Muscle layer of colon (tissue), 2 donors: ENCODE data around the gene UTS2.

ENCODE experiments used
- H3K27ac ChIP-seq: one replicate; pipeline ENCODE4 v1.7.0; 2013; ENCODE audit warnings: low read depth, mild to moderate bottlenecking, low read length, moderate library complexity
- H3K27me3 ChIP-seq, 2 donors: one replicate each; pipeline ENCODE4 v1.7.0; 2013; ENCODE audit warnings: low read length in 2 of 2, mild to moderate bottlenecking in 2 of 2; ENCODE audit not compliant: insufficient read depth in 2 of 2, control insufficient read depth in 1 of 2
- H3K36me3 ChIP-seq: one replicate; pipeline ENCODE4 v1.7.0; 2013; ENCODE audit warnings: mild to moderate bottlenecking, low read length; ENCODE audit not compliant: insufficient read depth
- H3K4me1 ChIP-seq: one replicate; pipeline ENCODE4 v1.7.0; 2013; ENCODE audit warnings: mild to moderate bottlenecking, low read length; ENCODE audit not compliant: insufficient read depth
- H3K4me3 ChIP-seq, 2 donors: one replicate each; pipeline ENCODE4 v1.7.0; 2013; ENCODE audit warnings: low read length in 2 of 2, low read depth in 1 of 2, mild to moderate bottlenecking in 1 of 2, moderate library complexity in 1 of 2
- H3K9ac ChIP-seq: one replicate; pipeline ENCODE4 v1.7.0; 2013; ENCODE audit warnings: low read length
- H3K9me3 ChIP-seq: one replicate; pipeline ENCODE4 v1.7.0; 2013; ENCODE audit warnings: mild to moderate bottlenecking, low read length
- donor health status: abdominal sarcoma.
- donor health status: Adenocarcinoma of cecum.

UTS2 gene

DNA sequence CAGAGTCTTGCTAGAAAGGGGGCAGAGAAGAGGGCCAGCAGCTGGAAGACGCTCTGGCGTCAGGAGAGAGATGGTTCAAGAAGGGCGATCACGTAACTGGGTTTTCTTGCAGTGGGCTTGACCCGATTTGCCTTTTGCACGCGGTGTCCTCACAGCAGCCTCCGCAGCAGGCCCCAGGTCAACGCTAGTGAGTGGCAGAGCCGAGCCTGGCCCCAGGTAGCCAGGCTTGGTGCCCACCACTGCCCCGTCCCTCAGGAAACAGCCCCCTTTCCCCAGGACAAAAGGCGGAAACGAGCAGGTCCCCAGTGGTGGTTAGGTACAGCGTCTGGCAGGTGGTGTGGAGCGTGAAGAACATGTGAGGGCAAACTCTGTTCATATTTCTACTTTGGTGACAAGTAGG lies 8.6 kb upstream of the UTS2 start:
- H3K9me3 ChIP-seq: no peaks in the 10 kb centered on the region
- H3K4me1 ChIP-seq: no peaks in the 10 kb centered on the region
- no peak overlapping the region for H3K27ac ChIP-seq
- no peaks in the 10 kb centered on the region for H3K27me3 ChIP-seq
- no peak overlapping the region for H3K9ac ChIP-seq
- H3K4me3 ChIP-seq: no peak overlapping the region
- H3K36me3 ChIP-seq: no peaks in the 10 kb centered on the region

DNA sequence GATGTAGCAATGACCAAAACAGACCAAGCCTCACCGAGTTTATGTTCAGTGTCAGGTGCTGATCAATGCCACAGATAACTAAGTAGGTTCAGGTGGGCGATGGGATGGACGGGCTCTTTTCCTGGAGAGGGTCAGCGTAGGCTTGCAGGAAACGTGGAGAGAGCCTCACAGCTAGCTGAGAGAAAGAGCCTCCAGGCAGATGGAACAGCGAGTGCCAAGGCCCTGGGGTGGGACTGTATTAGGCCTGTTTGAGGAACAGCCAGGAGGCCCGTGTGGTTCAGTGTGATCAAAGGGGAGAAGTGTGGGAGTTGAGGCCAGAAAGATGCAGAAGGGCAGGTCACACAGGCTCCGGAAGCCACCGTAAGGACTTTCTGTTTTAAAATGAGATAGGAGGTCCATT lies 7.3 kb upstream of the UTS2 start:
- Histone ChIP-seq H3K27me3 (no peaks in the 10 kb centered on the region), H3K9ac (no peak overlapping the region), H3K4me1 (no peaks in the 10 kb centered on the region), H3K4me3 (no peak overlapping the region), H3K27ac (no peak overlapping the region), H3K36me3 (no peaks in the 10 kb centered on the region), H3K9me3 (no peaks in the 10 kb centered on the region)

DNA sequence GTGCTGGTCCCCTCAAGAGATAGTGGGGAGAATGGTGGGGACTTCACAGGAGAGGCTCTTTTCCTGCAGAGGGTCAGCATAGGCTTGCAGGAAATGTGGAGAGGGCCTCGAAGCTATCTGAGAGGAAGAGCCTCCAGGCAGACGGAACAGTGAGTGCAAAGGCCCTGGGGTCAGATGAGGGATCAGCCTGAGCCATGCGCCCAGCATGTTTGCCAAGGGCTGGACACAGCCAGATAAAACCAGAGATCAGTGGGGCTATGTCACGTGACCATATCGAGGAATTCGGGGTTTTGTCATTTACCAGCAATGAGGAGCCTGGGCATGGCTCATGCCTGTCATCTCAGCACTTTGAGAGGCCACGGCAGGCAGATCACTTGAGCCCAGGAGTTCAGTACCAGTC lies 6.5 kb upstream of the UTS2 start:
- Histone ChIP-seq H3K9ac (no peak overlapping the region), H3K27me3 (no peaks in the 10 kb centered on the region), H3K4me3 (no peak overlapping the region), H3K27ac (no peak overlapping the region), H3K36me3 (no peaks in the 10 kb centered on the region), H3K9me3 (no peaks in the 10 kb centered on the region), H3K4me1 (no peaks in the 10 kb centered on the region)

DNA sequence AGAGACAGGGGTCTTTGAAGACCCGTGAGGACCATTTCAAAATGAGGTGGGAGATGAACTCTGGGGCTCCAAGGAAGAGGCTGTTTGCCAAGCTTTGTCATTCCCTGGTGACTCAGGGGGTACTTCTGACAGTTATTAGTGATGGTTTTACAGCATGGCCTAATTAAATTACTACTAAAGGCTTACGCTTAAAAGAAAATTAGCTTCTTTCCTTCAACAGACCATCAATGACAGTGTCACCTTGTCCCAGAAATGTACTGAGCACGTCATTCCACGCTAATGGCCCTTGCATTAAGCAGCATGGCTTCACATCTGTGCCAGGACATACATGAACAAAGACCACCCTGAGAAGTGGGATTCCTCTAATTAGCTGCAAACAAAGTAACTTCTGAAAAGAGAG lies 5.1 kb upstream of the UTS2 start:
- H3K36me3 ChIP-seq: no peaks in the 10 kb centered on the region
- no peaks in the 10 kb centered on the region for H3K27me3 ChIP-seq
- no peaks in the 10 kb centered on the region for H3K4me1 ChIP-seq
- H3K9me3 ChIP-seq: no peaks in the 10 kb centered on the region
- no peak overlapping the region for H3K4me3 ChIP-seq
- no peak overlapping the region for H3K9ac ChIP-seq
- H3K27ac ChIP-seq: no peak overlapping the region

DNA sequence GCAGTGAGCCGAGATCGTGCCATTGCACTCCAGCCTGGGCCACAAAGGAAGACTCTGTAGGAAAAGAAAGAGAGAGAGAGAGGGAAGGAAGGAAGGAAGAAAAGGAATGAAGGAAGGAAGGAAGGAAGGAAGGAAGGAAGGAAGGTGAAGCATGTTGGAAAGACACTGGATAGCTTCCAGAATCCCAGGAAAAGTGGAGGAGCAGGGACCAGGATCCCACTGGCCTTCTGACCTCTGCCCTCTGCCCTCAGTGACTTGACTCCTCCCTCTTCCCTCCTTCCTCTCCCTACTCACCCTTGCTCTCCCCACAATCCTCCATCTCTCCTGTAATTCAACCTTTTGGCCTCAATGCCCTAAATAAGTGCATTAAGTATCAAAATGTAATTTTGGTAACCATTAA lies 4.1 kb upstream of the UTS2 start:
- no peak overlapping the region for H3K27ac ChIP-seq
- no peaks in the 10 kb centered on the region for H3K9me3 ChIP-seq
- H3K4me3 ChIP-seq: no peak overlapping the region
- no peaks in the 10 kb centered on the region for H3K36me3 ChIP-seq
- no peaks in the 10 kb centered on the region for H3K4me1 ChIP-seq
- H3K9ac ChIP-seq: no peak overlapping the region
- H3K27me3 ChIP-seq: no peaks in the 10 kb centered on the region

DNA sequence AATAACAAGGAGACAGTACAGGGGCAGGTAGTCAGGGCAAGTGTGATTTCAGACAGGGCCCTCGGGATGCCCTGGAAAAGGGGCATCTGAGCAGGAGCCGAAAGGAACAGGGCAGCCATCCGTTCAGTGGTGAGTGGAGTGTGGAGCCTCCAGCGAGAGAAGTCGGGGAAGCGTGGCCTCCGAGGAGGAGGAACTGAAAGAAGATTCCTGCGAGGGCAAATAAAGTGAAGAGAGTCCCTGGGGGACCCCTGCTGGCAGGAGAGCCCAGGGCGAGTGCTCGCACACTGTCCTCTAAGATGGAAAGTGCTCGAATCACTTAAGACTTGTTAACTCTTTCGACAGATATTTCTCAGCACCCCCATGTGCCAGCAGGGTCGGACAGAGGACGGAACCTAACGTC lies 3.5 kb upstream of the UTS2 start:
- H3K4me1 ChIP-seq: no peaks in the 10 kb centered on the region
- no peak overlapping the region for H3K27ac ChIP-seq
- no peak overlapping the region for H3K4me3 ChIP-seq
- no peaks in the 10 kb centered on the region for H3K36me3 ChIP-seq
- no peaks in the 10 kb centered on the region for H3K9me3 ChIP-seq
- H3K9ac ChIP-seq: no peak overlapping the region
- H3K27me3 ChIP-seq: no peaks in the 10 kb centered on the region

DNA sequence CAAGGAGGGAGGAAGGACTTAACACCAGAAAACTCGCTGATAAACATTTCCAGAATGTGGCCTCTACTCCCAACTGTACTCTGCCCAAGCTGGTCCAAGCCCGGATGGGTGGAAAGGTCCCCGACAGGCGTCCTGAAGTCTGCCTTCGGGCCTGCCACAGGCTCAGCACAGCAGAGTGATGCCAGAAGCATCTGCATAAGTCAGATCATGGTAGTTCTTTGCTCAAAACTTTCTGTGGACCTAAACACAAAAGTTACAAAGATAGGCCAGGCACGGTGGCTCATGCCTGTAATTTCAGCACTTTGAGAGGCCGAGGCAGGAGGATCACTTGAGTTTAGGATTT lies 790 bp upstream of the UTS2 start:
- Histone ChIP-seq H3K27me3 (no peaks in the 10 kb centered on the region), H3K9ac (no peak overlapping the region), H3K27ac (no peak overlapping the region), H3K36me3 (no peaks in the 10 kb centered on the region), H3K9me3 (no peaks in the 10 kb centered on the region), H3K4me3 (no peak overlapping the region), H3K4me1 (no peaks in the 10 kb centered on the region)

DNA sequence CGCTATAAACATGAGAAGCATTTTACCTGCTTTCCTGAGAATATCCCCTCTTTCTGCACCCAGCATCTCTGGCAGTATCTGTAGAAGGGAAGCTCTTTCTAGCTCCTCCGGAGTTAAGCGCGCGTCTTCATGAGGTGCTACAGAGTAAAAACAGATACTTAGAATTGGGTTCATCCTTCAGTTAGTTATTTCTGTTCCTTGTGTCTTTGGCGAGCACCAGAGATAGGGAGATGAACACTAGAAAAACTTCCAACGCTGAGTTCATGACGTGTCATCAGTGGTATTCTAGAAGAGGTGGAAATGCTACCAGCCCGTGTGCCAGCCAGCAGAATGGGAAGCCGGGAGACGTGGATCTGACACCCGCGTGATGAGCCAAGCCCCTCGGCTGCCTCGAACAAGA lies 2.1 kb downstream of the UTS2 start:
- H3K4me3 ChIP-seq: no peak overlapping the region
- no peaks in the 10 kb centered on the region for H3K4me1 ChIP-seq
- no peak overlapping the region for H3K27ac ChIP-seq
- H3K27me3 ChIP-seq: no peaks in the 10 kb centered on the region
- no peak overlapping the region for H3K9ac ChIP-seq
- H3K36me3 ChIP-seq: no peaks in the 10 kb centered on the region
- no peaks in the 10 kb centered on the region for H3K9me3 ChIP-seq

DNA sequence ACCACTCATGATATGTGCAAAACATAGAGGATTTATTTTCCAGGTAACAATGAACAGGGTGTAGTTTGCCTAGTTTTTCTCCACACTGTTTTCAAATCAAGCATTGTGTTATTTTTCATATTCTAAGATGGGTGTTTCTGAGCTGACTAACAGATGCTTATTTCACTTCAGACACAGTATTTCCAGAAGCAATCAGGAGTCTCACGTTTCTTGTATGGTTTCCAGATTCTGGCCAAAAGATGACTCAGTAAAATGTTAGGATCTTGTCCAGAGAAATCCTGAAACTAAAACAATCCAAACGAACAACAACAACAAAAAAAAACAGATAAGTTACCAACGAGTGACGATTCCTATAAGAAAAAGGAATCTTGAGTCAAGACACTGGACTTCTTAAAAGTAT lies 5.3 kb downstream of the UTS2 start:
- no peaks in the 10 kb centered on the region for H3K9me3 ChIP-seq
- H3K27ac ChIP-seq: no peak overlapping the region
- H3K36me3 ChIP-seq: peaks cover 16% of the 10 kb centered on the region
- no peak overlapping the region for H3K4me3 ChIP-seq
- H3K27me3 ChIP-seq: no peaks in the 10 kb centered on the region
- no peaks in the 10 kb centered on the region for H3K4me1 ChIP-seq
- H3K9ac ChIP-seq: no peak overlapping the region

DNA sequence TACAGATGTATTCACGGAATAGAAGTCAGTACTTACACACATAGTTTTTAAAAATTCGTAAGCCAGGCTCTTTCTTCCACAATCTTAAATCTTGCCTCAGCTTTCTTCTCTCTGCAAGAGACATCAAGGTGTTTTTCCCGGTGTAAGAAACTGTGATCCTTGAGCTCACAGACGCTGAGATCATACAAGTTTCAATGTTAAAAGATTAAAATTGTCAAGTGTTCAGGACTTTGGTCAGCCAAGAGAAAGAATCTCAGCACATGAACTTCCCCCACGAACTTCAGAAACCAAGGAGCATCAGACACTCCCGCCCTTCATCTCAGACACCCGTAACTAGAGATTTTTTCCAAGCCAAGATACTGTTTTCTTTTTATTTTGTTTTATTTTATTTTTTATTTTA lies 6.2 kb downstream of the UTS2 start:
- no peak overlapping the region for H3K27ac ChIP-seq
- H3K4me3 ChIP-seq: no peak overlapping the region
- no peaks in the 10 kb centered on the region for H3K4me1 ChIP-seq
- H3K9me3 ChIP-seq: no peaks in the 10 kb centered on the region
- H3K36me3 ChIP-seq: peaks cover 23% of the 10 kb centered on the region
- H3K9ac ChIP-seq: no peak overlapping the region
- no peaks in the 10 kb centered on the region for H3K27me3 ChIP-seq

DNA sequence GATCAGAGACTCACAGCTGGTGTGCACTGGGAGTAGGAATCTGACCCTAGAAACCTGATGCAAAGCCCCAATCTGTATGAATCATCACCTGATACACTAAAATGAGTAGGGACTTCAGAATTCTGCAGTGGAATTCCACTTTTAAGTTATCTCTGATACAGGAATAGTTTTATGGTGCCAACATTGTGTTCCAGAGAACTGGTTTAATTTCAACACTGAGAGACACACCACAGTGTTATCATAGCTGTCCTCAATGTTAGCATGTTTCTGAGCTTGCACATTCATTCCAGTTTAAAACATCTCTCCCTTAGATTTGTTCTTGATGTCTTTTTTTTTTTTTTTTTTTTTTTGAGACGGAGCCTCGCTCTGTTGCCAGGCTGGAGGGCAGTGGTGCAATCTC lies 7.1 kb downstream of the UTS2 start:
- Histone ChIP-seq H3K27ac (no peak overlapping the region), H3K4me1 (no peaks in the 10 kb centered on the region), H3K9ac (no peak overlapping the region), H3K36me3 (peaks cover 31% of the 10 kb centered on the region), H3K9me3 (no peaks in the 10 kb centered on the region), H3K27me3 (no peaks in the 10 kb centered on the region), H3K4me3 (no peak overlapping the region)

DNA sequence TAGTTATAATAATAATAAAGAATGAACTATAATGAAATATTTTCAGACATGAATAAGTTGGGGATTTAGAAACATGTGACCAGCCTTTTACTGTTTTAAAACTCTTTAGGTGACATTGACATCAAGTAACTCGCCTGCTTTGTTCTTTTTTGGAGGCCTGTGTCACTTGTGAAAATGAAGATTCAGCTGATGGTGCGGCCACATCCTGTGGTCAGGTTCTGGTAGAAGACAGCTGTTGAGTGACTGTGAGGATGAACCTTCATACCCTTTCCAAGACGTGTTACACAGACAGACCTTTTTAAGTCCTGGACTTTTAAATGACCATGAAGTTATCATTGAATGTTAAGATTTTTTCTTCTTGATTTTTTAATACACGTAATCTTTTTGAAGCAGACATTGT lies 10.3 kb downstream of the UTS2 start:
- Histone ChIP-seq H3K9ac (no peak overlapping the region), H3K4me1 (no peaks in the 10 kb centered on the region), H3K27me3 (no peaks in the 10 kb centered on the region), H3K4me3 (no peak overlapping the region), H3K27ac (no peak overlapping the region), H3K36me3 (peaks cover 60% of the 10 kb centered on the region), H3K9me3 (peaks cover 7% of the 10 kb centered on the region)

DNA sequence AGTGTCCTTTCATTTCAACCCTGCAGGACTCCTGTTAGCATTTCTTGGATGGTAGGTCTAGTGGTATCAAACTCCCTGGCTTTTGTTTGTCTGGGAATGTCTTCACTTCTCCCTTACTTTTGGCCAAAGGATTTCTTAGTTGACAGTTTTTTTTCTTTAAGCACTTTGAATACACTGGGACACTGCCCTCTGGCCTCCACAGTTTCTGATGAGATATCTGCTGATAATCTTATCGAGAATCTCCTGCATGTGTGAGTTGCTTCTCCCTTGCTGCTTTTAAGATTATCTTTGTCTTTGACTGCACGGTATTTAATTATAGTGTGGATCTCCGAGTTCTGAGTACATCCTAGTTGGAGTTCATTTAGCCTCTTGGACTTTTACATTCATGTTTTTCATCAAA lies 13.3 kb downstream of the UTS2 start:
- H3K4me1 ChIP-seq: no peaks in the 10 kb centered on the region
- H3K27me3 ChIP-seq: no peaks in the 10 kb centered on the region
- H3K9ac ChIP-seq: no peak overlapping the region
- no peak overlapping the region for H3K27ac ChIP-seq
- H3K4me3 ChIP-seq: no peak overlapping the region
- H3K9me3 ChIP-seq: peaks cover 7% of the 10 kb centered on the region
- peaks cover 85% of the 10 kb centered on the region for H3K36me3 ChIP-seq
